Testis (tissue), 2 donors: ENCODE measurements around the gene ACTL8.

Experiments
- POLR2A ChIP-seq: fragments of 450-650 bp; IDR thresholded peaks from one replicate; pipeline ENCODE4 v1.6.1; 2017; ENCODE audit warnings: antibody characterized with exemption, mild to moderate bottlenecking, moderate library complexity
- TF ChIP-seq, protein P1 (sequence below), 3 experiments: fragments of 450-650 bp in 2 of 3; fragments of 200-600 bp in 1 of 3; sonication (generic) in 1 of 3; IDR thresholded peaks; one replicate each; pipeline ENCODE4 v1.5.1; 2016 to 2019; ENCODE audit warnings: antibody characterized with exemption in 3 of 3, mild to moderate bottlenecking in 2 of 3, moderate library complexity in 1 of 3

- TF ChIP-seq, protein P1, sequence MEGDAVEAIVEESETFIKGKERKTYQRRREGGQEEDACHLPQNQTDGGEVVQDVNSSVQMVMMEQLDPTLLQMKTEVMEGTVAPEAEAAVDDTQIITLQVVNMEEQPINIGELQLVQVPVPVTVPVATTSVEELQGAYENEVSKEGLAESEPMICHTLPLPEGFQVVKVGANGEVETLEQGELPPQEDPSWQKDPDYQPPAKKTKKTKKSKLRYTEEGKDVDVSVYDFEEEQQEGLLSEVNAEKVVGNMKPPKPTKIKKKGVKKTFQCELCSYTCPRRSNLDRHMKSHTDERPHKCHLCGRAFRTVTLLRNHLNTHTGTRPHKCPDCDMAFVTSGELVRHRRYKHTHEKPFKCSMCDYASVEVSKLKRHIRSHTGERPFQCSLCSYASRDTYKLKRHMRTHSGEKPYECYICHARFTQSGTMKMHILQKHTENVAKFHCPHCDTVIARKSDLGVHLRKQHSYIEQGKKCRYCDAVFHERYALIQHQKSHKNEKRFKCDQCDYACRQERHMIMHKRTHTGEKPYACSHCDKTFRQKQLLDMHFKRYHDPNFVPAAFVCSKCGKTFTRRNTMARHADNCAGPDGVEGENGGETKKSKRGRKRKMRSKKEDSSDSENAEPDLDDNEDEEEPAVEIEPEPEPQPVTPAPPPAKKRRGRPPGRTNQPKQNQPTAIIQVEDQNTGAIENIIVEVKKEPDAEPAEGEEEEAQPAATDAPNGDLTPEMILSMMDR (IDR thresholded peaks at IDR 0.05): no peak
- no peak for TF ChIP-seq POLR2A
These were observed 86.8 kb downstream of the ACTL8 start for GRCh38 chr1:17841944-17842343.
